OCI-LY1 (cell line): ENCODE measurements around the gene EYS.

ENCODE experiments used
- H2AFZ ChIP-seq: fragments of 200-600 bp; sonication (generic), shearing (Covaris generic); 2 replicates; pipeline ENCODE4 v1.6.0; 2014; ENCODE audit warnings: antibody characterized with exemption, mild to moderate bottlenecking, low read length
- H3F3A ChIP-seq: fragments of 200-600 bp; sonication (generic), shearing (Covaris generic); 2 replicates; pipeline ENCODE4 v1.6.0; 2014; ENCODE audit warnings: mild to moderate bottlenecking, antibody characterized with exemption, low read length, moderate library complexity; ENCODE audit not compliant: insufficient read depth
- H3K27ac ChIP-seq: fragments of 200-600 bp; sonication (generic); 2 replicates; pipeline ENCODE4 v1.5.1; 2014; ENCODE audit warnings: low read length, mixed run types, mild to moderate bottlenecking, low read depth; ENCODE audit not compliant: poor library complexity, severe bottlenecking
- H3K27me3 ChIP-seq: fragments of 200-600 bp; sonication (generic); 2 replicates; pipeline ENCODE4 v1.6.0; 2014; ENCODE audit warnings: antibody characterized with exemption, mild to moderate bottlenecking, low read length, moderate library complexity; ENCODE audit not compliant: insufficient read depth
- H3K36me3 ChIP-seq: fragments of 200-600 bp; sonication (generic); 2 replicates; pipeline ENCODE4 v1.6.1; 2014; ENCODE audit warnings: mild to moderate bottlenecking, antibody characterized with exemption, low read length, moderate library complexity, mixed read lengths; ENCODE audit not compliant: insufficient read depth
- H3K4me1 ChIP-seq: fragments of 200-600 bp; sonication (generic); 2 replicates; pipeline ENCODE4 v1.5.1; 2014; ENCODE audit warnings: mild to moderate bottlenecking, low read length, moderate library complexity; ENCODE audit not compliant: insufficient read depth, severe bottlenecking
- H3K4me2 ChIP-seq: fragments of 200-600 bp; sonication (generic), shearing (Covaris generic); 2 replicates; pipeline ENCODE4 v1.6.1; 2014; ENCODE audit warnings: low read length
- H3K4me3 ChIP-seq: fragments of 200-600 bp; sonication (generic); 2 replicates; pipeline ENCODE4 v1.5.1; 2014; ENCODE audit warnings: low read length, low read depth, mild to moderate bottlenecking, mixed read lengths; ENCODE audit not compliant: poor library complexity, severe bottlenecking
- H3K79me2 ChIP-seq: fragments of 200-600 bp; shearing (Covaris generic); 2 replicates; pipeline ENCODE4 v1.6.1; 2016; ENCODE audit warnings: mixed run types, low read length, mixed read lengths; ENCODE audit not compliant: insufficient read depth
- H3K9ac ChIP-seq: fragments of 200-600 bp; sonication (generic), shearing (Covaris generic); 2 replicates; pipeline ENCODE4 v1.6.1; 2014; ENCODE audit warnings: mild to moderate bottlenecking, low read length, mixed read lengths
- H3K9me2 ChIP-seq: fragments of 200-600 bp; sonication (generic), shearing (Covaris generic); 2 replicates; pipeline ENCODE4 v1.6.1; 2014; ENCODE audit warnings: low read depth, mild to moderate bottlenecking, low read length, mixed read lengths
- H3K9me3 ChIP-seq: fragments of 200-600 bp; shearing (Covaris generic); 2 replicates; pipeline ENCODE4 v1.6.1; 2014; ENCODE audit warnings: low read length, mixed read lengths
- H4K20me1 ChIP-seq: fragments of 200-600 bp; sonication (generic), shearing (Covaris generic); 2 replicates; pipeline ENCODE4 v1.6.0; 2016; ENCODE audit warnings: mild to moderate bottlenecking, low read length; ENCODE audit not compliant: insufficient read depth
- EZH2 ChIP-seq: fragments of 200-600 bp; sonication (generic), shearing (Covaris generic); IDR thresholded peaks from 2 replicates; pipeline ENCODE4 v1.8.0; 2017; ENCODE audit warnings: borderline replicate concordance, mixed run types, mild to moderate bottlenecking, antibody characterized with exemption, low read length, moderate library complexity, mixed read lengths
- TF ChIP-seq, protein P1 (sequence below): fragments of 200-600 bp; sonication (generic), shearing (Covaris generic); IDR thresholded peaks from 2 replicates; pipeline ENCODE4 v1.5.1; 2017; ENCODE audit warnings: mild to moderate bottlenecking, antibody characterized with exemption, low read length, moderate library complexity, mixed read lengths

Gene EYS

DNA sequence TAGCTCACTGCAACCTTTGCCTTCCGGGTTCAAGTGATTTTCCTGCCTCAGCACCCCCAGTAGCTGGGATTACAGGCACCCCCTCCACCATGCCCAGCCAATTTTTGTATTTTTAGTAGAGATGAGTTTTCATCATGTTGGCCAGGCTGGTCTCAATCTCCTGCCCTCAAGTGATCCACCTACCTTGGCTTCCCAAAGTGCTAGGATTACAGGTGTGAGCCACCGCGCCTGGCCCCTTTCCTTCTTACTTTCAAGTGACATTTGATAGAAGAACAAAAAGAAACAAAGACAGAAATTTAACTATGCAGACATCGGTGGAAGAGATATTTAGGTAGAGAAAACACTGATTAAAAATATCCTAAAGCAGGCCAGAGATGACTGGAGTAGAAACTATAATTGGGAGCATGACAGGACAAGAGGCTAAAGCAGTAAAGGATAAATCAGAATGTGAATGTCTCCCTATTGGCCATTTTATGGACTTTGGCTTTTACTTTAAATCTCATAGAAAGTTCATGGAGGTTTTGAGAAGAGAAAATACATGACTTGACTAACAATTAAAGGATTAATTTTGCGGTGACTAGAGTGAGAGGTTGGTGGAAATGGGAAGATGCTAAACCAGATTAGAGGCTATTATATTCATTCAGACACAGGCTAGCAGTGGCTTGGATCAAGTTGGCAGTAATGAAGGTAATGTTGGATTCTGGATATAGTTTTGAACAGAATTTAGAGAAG, 2.2 kb upstream of the EYS start:
- Histone ChIP-seq H3K9ac (no peak overlapping the region), H2AFZ (no peak overlapping the region), H3K9me2 (no peaks in the 10 kb centered on the region), H4K20me1 (no peaks in the 10 kb centered on the region), H3K4me2 (no peak overlapping the region), H3K27me3 (no peaks in the 10 kb centered on the region), H3K27ac (no peak overlapping the region), H3K9me3 (no peaks in the 10 kb centered on the region), H3F3A (no peaks in the 10 kb centered on the region), H3K79me2 (no peaks in the 10 kb centered on the region), H3K4me3 (no peak overlapping the region), H3K36me3 (no peaks in the 10 kb centered on the region), H3K4me1 (no peaks in the 10 kb centered on the region)
- TF ChIP-seq, protein P1, sequence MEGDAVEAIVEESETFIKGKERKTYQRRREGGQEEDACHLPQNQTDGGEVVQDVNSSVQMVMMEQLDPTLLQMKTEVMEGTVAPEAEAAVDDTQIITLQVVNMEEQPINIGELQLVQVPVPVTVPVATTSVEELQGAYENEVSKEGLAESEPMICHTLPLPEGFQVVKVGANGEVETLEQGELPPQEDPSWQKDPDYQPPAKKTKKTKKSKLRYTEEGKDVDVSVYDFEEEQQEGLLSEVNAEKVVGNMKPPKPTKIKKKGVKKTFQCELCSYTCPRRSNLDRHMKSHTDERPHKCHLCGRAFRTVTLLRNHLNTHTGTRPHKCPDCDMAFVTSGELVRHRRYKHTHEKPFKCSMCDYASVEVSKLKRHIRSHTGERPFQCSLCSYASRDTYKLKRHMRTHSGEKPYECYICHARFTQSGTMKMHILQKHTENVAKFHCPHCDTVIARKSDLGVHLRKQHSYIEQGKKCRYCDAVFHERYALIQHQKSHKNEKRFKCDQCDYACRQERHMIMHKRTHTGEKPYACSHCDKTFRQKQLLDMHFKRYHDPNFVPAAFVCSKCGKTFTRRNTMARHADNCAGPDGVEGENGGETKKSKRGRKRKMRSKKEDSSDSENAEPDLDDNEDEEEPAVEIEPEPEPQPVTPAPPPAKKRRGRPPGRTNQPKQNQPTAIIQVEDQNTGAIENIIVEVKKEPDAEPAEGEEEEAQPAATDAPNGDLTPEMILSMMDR, result no peak
- no peak for TF ChIP-seq EZH2

DNA sequence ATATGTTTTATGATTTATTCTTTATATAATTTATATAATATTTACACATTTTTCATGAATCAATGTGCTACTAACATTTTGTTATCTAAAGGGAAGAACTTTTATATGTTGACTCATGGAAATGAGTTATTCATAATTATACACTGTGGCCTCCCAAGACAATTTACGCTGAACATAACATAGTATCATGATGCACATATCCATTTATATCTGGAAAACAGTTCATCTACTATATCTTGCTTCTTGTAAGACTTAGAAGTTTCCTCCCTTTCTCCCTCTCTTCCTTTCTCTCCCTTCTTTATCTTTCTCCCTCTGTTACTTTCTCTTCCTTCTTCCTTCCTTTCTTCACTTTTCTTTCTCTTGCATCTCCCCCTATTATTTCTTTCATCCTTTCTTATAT, 1.1 kb upstream of the EYS start:
- no peaks in the 10 kb centered on the region for H3K4me1 ChIP-seq
- no peaks in the 10 kb centered on the region for H3K79me2 ChIP-seq
- H3K4me3 ChIP-seq, result no peak overlapping the region
- TF ChIP-seq, protein P1, result no peak
- TF ChIP-seq EZH2, result no peak
- H3F3A ChIP-seq, result no peaks in the 10 kb centered on the region
- H3K9me2 ChIP-seq, result no peaks in the 10 kb centered on the region
- no peak overlapping the region for H2AFZ ChIP-seq
- no peak overlapping the region for H3K27ac ChIP-seq
- H3K9ac ChIP-seq, result no peak overlapping the region
- H4K20me1 ChIP-seq, result no peaks in the 10 kb centered on the region
- no peak overlapping the region for H3K4me2 ChIP-seq
- no peaks in the 10 kb centered on the region for H3K27me3 ChIP-seq
- no peaks in the 10 kb centered on the region for H3K36me3 ChIP-seq
- no peaks in the 10 kb centered on the region for H3K9me3 ChIP-seq

DNA sequence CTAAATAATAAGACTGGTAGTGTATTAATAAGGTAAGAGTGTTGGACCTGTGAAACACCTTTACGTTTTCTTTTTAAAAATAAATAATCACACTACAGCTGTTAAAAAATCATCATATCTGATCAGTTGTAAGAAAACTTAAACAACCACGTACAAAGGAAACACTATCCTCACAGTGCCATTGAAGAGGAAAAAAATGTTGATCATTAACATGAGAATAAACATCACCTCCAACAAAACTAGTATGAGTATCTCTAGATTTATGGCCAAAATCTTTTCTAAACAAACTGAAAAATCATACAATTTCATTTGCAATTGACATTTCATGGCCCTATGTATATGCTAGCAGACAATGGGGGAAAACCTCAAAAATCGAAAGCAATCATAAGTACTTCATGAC, 590 bp downstream of the EYS start:
- no peak overlapping the region for H3K27ac ChIP-seq
- no peak overlapping the region for H3K4me3 ChIP-seq
- H4K20me1 ChIP-seq, result no peaks in the 10 kb centered on the region
- no peaks in the 10 kb centered on the region for H3K4me1 ChIP-seq
- no peaks in the 10 kb centered on the region for H3F3A ChIP-seq
- no peak overlapping the region for H2AFZ ChIP-seq
- no peaks in the 10 kb centered on the region for H3K79me2 ChIP-seq
- H3K27me3 ChIP-seq, result no peaks in the 10 kb centered on the region
- no peaks in the 10 kb centered on the region for H3K36me3 ChIP-seq
- H3K9me3 ChIP-seq, result no peaks in the 10 kb centered on the region
- no peak overlapping the region for H3K4me2 ChIP-seq
- no peak for TF ChIP-seq EZH2
- TF ChIP-seq, protein P1, result no peak
- H3K9ac ChIP-seq, result no peak overlapping the region
- no peaks in the 10 kb centered on the region for H3K9me2 ChIP-seq
